ENCODE measurements around the gene FAM43B.

Gene FAM43B

GRCh38 chr1:20589331-20590278 is 37.2 kb downstream of the FAM43B start:
- TF ChIP-seq GATA1 (IDR thresholded peaks at IDR 0.05; ENCODE audit: low read depth, low read length): no peak
- TF ChIP-seq POLR2A (IDR thresholded peaks at IDR 0.05; ENCODE audit: low read length): no peak

GRCh38 chr1:20590306-20590777 is 38.0 kb downstream of the FAM43B start:
- DNase-seq: no peak
- no peak for TF ChIP-seq GATA1 (IDR thresholded peaks at IDR 0.05; ENCODE audit: low read depth, low read length)
- TF ChIP-seq POLR2A (IDR thresholded peaks at IDR 0.05; ENCODE audit: low read length): no peak

More at GRCh38 chr1:20589331-20590278, 37.2 kb downstream of the FAM43B start:
- no peak for DNase-seq

DNA sequence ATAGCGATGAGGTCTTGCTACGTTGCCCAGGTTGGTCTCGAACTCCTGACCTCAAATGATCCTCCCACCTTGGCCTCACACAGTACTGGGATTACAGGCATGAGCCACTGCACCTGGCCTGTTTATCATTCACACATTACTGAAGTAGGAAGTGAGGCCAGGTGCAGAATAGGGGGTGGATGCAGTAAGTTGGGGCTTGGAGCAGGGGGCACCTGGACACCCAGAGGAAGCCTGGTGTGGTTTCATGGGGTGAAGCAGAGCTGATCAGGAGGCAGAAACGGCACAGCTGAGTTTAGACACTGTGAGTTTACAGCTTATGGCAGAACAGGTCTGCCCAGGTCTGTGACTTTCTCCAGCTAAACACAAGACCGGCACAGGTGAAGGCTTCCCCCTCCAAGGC is 41.4 kb downstream of the FAM43B start:
- DNase-seq: no peak
- no peak for TF ChIP-seq GATA1 (IDR thresholded peaks at IDR 0.05; ENCODE audit: low read depth, low read length)
- TF ChIP-seq POLR2A (IDR thresholded peaks at IDR 0.05; ENCODE audit: low read length): no peak

DNA sequence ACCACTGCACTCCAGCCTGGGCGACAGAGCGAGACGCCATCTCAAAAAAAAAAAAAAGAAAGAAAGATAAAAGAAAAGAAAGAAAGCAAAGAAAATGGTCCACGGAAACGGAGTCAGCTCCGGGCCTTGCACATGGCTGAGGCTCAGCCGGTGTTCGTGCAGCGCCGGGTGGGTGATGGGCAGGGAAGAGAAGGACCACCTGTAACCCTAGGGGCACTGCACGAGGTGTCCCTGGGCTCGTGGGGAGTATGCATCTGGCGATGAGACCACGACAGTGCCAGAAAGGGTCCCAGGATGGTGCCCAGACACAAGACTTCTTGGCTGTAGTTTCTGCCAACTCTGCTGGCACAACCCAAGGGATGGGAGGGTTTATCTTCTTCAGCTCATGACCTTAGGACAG is 42.4 kb downstream of the FAM43B start:
- DNase-seq: no peak
- TF ChIP-seq GATA1 (IDR thresholded peaks at IDR 0.05; ENCODE audit: low read depth, low read length): no peak
- TF ChIP-seq POLR2A (IDR thresholded peaks at IDR 0.05; ENCODE audit: low read length): no peak

DNA sequence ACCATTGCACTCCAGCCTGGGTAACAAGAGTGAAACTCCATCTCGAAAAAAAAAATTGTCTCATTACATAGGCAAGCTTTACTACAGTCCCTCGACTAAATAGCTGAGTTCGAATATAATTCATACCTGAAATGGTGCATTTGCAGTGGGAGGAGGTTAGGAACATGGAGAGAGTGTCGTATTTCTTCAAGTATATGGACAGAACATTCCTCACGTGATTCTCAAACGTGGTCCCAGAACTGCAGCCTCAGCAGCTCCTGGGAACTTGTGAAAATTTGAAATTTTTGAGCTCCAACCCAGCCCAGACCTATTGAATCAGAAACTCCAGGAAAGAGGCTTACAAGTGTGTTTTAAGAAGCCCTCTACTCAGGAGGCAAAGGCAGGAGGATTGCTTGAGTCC is 43.7 kb downstream of the FAM43B start:
- no peak for DNase-seq
- no peak for TF ChIP-seq GATA1 (IDR thresholded peaks at IDR 0.05; ENCODE audit: low read depth, low read length)

DNA sequence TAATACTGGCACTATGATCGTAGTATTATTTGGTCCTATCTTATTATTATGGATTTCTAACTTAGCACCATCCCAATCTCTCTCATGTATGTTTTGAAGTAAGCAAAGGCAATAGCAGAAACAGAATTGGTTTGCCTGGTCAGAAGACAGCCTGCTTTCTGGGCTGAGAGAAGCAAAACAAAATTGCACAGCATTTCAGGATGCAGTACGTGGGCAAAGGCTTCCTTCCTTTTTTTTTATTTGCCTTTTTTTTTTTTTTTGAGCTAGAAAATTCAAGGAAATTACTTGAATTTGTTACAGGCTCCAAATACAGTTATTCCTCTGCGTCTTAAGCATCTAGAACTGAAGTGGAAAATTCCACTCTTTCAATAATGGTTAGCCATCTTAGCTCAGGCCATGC is 45.3 kb downstream of the FAM43B start:
- no peak for DNase-seq
- no peak for TF ChIP-seq POLR2A (IDR thresholded peaks at IDR 0.05; ENCODE audit: low read length)
- no peak for TF ChIP-seq GATA1 (IDR thresholded peaks at IDR 0.05; ENCODE audit: low read depth, low read length)

- no peak for TF ChIP-seq POLR2A (IDR thresholded peaks at IDR 0.05; ENCODE audit: low read length)
- no peak for TF ChIP-seq GATA1 (IDR thresholded peaks at IDR 0.05; ENCODE audit: low read depth, low read length)
Observed at GRCh38 chr1:20600156-20600555, 47.8 kb downstream of the FAM43B start.

GRCh38 chr1:20601129-20601825 is 48.9 kb downstream of the FAM43B start:
- DNase-seq: no peak
- no peak for TF ChIP-seq GATA1 (IDR thresholded peaks at IDR 0.05; ENCODE audit: low read depth, low read length)

More at GRCh38 chr1:20600156-20600555, 47.8 kb downstream of the FAM43B start:
- no peak for DNase-seq

GRCh38 chr1:20602851-20603450 is 50.6 kb downstream of the FAM43B start:
- no peak for DNase-seq
- TF ChIP-seq GATA1 (IDR thresholded peaks at IDR 0.05; ENCODE audit: low read depth, low read length) (no peak), POLR2A (IDR thresholded peaks at IDR 0.05; ENCODE audit: low read length) (no peak)

GRCh38 chr1:20603504-20604464 is 51.4 kb downstream of the FAM43B start:
- TF ChIP-seq GATA1 (IDR thresholded peaks at IDR 0.05; ENCODE audit: low read depth, low read length) (no peak), POLR2A (IDR thresholded peaks at IDR 0.05; ENCODE audit: low read length) (no peak)
- DNase-seq: no peak
